HG03457 (cell line): ENCODE results near the gene BPIFB6.

Experiments
- ATAC-seq: cut with Tn5 transposase; IDR thresholded peaks from one replicate; pipeline ENCODE4 v1.9.1; 2021; ENCODE audit warnings: moderate number of reproducible peaks; ENCODE audit not compliant: unreplicated experiment

Gene BPIFB6

GRCh38 chr20:33000802-33001466, 30.5 kb upstream of the BPIFB6 start:
- ATAC-seq: no peak

GRCh38 chr20:33002087-33002808, 29.2 kb upstream of the BPIFB6 start:
- ATAC-seq: no peak

- no peak for ATAC-seq
These were observed 27.2 kb upstream of the BPIFB6 start, which contains the start of gene SUN5 for GRCh38 chr20:33004141-33004751. SUN5 (minus strand) TSS chr20:33004433; CDS start chr20:33004340, 93 bp downstream.

- no peak for ATAC-seq
These were observed 26.3 kb upstream of the BPIFB6 start for GRCh38 chr20:33005132-33005566.

GRCh38 chr20:33005908-33006775, 25.3 kb upstream of the BPIFB6 start:
- ATAC-seq: no peak

GRCh38 chr20:33006776-33007375, 24.6 kb upstream of the BPIFB6 start:
- no peak for ATAC-seq

- no peak for ATAC-seq
These were observed 23.8 kb upstream of the BPIFB6 start, which contains the start of gene BPIFB2 for GRCh38 chr20:33007376-33008335. BPIFB2 (plus strand) TSS chr20:33007704; CDS start chr20:33008575, 871 bp downstream.

GRCh38 chr20:33008336-33009213, 22.9 kb upstream of the BPIFB6 start:
- no peak for ATAC-seq

GRCh38 chr20:33009214-33010132, 22.0 kb upstream of the BPIFB6 start:
- no peak for ATAC-seq

- no peak for ATAC-seq
These were observed 21.3 kb upstream of the BPIFB6 start for GRCh38 chr20:33010133-33010504.

- no peak for ATAC-seq
These were observed 20.6 kb upstream of the BPIFB6 start for GRCh38 chr20:33010674-33011449.

- no peak for ATAC-seq
These were observed 18.9 kb upstream of the BPIFB6 start for GRCh38 chr20:33012327-33013189.

GRCh38 chr20:33013701-33014326, 17.6 kb upstream of the BPIFB6 start:
- ATAC-seq: no peak

GRCh38 chr20:33014336-33015113, 16.9 kb upstream of the BPIFB6 start:
- ATAC-seq: no peak
